ENCODE results near the gene CST3. TPM values are rescaled to one million over a fixed set of nuclear protein-coding genes. Genes with fewer than 3 reads are reported as not detected.

CST3 gene
- total RNA-seq, 1 experiment from 2014 or later = 262 TPM

DNA sequence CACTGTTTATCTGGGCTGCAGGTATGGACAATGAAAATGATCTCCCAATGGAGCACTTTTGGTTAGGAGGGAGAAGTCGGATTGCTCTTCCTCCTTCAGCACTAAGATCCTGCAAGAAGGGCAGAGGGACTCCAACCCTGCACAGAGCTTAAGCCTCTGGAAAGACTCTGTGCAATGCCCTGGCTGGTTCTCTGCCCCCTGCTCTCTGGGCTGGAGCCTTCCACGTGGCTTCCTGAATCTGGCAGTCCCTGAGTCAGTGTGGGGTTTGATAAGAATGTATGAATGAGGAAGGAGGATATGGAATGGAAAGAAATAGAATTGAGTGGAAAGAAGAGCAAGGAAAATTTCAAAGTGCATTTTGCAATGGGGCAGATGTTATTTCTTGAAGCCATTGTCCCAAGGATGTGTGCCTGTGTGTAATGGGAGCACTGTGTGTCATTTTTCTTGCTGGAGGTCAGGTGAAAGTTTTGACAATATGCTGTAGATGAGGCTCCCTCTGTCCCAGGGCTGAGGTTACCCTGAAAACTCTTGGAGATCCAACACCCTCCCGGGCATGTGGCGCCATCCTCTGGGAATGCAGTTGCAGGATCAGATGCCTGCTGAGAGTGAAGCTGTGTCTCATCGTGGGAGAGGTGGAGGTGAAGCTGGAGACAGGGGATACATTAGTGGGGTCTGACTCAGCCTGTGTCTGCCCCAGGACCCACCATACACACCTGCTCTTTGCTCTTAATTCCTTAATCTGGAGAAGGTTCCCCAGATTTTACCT, 53.1 kb downstream of the CST3 start:
- BruUV-seq (replicated peaks) = no TSS peak
- CTCF ChIA-PET = no interaction called here
- Histone ChIP-seq H3K4me2 (no peak overlapping the region), H3K4me3 (no peak overlapping the region), H3K9me2 (ENCODE audit: insufficient read depth) (no peaks in the 10 kb centered on the region), H3K4me1 (replicated peaks; ENCODE audit: insufficient read depth) (no peaks in the 10 kb centered on the region), H3K27me3 (ENCODE audit: insufficient read depth, low read depth) (no peaks in the 10 kb centered on the region), H3K9me3 (ENCODE audit: insufficient read depth, low read depth) (no peaks in the 10 kb centered on the region), H3K36me3 (ENCODE audit: low read depth) (no peaks in the 10 kb centered on the region), H3K79me2 (ENCODE audit: low read depth) (no peaks in the 10 kb centered on the region), H3F3A (ENCODE audit: insufficient read depth, low read depth) (no peaks in the 10 kb centered on the region), H2AFZ (no peak overlapping the region), H4K20me1 (ENCODE audit: insufficient read depth) (no peaks in the 10 kb centered on the region), H3K27ac (no peak overlapping the region)
- no peak for DNase-seq
- intact Hi-C loops (cut with micrococcal nuclease; ENCODE audit: unreplicated experiment) = no loop called here
- TF ChIP-seq CTCF (conservative IDR thresholded peaks at IDR 0.05) = no peak
- no peak for TF ChIP-seq EZH2 (IDR thresholded peaks at IDR 0.05; ENCODE audit: low read depth)
- POLR2A ChIA-PET (ENCODE audit: unreplicated experiment) = no interaction called here

Other genes starting within 250 kb of the CST3 start
- gene NAPB, start 216.5 kb downstream of the CST3 start, total RNA-seq (2021) = 13.8 and 16.5 TPM in 2 replicates
- gene CSTL1, start 198.3 kb downstream of the CST3 start, total RNA-seq (2021) = not detected in 2 replicates
- gene CST11, start 185.1 kb downstream of the CST3 start, total RNA-seq (2021) = not detected in 2 replicates
- gene CST8, start 146.8 kb downstream of the CST3 start, total RNA-seq (2021) = not detected in 2 replicates
- not detected in 2 replicates for gene CST9L, start 69.5 kb downstream of the CST3 start, total RNA-seq (2021)
- gene CST9, start 32.0 kb downstream of the CST3 start, total RNA-seq (2021) = not detected in 2 replicates
- gene CST4, start 51.1 kb upstream of the CST3 start, total RNA-seq (2021) = 0.78 TPM in 1 of 2 replicates, not detected in the other
- gene CST1, start 113.0 kb upstream of the CST3 start, total RNA-seq (2021) = 0.76 TPM in 1 of 2 replicates, not detected in the other
- not detected in 2 replicates for gene CST2, start 188.8 kb upstream of the CST3 start, total RNA-seq (2021)
- 0.93 and 2.2 TPM in 2 replicates for gene CST5, start 241.8 kb upstream of the CST3 start, total RNA-seq (2021)